Activated CD8-positive, alpha-beta memory T cell treated with anti-CD3 and anti-CD28 coated beads, Interleukin-2, amount 50 U/mL, for 48 hours (primary cell): ENCODE measurements around the gene ITLN2.
A peak's percentile ranks its signal among the peaks of the same experiment; 100 is the strongest.
"Not testable (repeated sequence)": the region's sequence is repeated elsewhere in the genome, so short reads cannot be mapped to it uniquely, and the experiment has no call there.

Experiments
- DNase-seq: peaks from one replicate; pipeline ENCODE4 v3.0.0-alpha.2; 2020

The ITLN2 gene

GRCh38 chr1:160954158-160955104 is at the start of gene ITLN2:
ITLN2 (minus strand) TSS chr1:160954809; CDS start chr1:160954741, 68 bp downstream.
- peak; percentile 64 for DNase-seq

GRCh38 chr1:161001525-161001924 is 46.9 kb upstream of the ITLN2 start:
- no peak for DNase-seq

GRCh38 chr1:161000736-161001480 is 46.3 kb upstream of the ITLN2 start:
- no peak for DNase-seq

- no peak for DNase-seq
Observed at GRCh38 chr1:160999376-160999775, 44.8 kb upstream of the ITLN2 start.

DNA sequence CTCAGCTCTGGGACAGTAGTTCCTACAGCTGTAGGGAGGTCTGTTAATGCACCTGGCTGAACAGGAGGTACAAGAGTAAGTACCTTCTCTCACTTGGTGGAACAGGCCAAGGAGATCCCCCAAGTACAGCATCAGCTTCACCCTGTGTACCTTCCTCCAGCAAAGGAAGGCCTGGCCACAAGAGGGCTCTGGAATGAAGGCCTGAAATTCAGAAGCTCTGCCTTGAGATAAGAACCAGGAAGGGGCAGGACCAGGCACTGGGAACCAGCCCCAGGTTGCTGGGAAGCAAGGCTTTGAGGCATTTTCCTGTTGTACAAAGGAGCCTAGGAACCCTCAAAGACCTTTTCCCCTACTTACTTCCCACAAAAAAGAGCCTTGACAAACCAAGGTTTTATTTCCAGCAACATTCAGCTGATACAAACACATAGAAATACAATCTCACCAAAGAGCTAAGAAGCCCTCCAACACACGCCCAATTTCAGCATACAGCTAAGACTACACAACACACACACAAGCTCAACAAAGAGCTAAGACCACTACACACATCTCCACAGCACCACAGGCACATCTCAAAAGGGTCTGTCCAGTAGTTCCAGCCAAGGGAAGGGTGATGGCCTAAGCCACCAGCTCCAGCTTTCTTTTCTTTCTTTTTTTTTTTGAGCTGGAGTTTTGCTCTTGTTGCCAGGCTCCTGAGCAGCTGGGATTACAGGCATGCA is 42.9 kb upstream of the ITLN2 start:
- DNase-seq, result peak; percentile 66

DNA sequence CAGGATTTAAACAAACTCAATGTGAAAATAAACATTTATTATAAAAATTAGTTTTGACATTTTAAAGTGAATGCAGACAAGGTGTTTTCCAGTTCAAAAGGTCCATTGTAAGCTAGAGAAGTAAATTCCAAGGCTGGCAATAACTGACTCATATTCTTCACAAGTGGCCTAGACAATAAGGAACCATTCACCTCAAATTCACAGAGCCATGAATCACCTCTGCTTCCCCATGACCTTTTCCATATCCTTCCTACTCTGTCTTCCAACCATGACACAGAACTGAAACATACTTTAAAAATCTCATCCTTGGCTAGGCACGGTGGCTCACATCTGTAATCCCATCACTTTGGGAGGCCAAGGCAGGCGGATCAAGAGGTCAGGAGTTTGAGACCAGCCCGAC is 41.6 kb upstream of the ITLN2 start:
- DNase-seq, result no peak

- DNase-seq, result no peak
Observed at GRCh38 chr1:160993544-160994193, 39.1 kb upstream of the ITLN2 start.

- DNase-seq, result not testable (repeated sequence)
Observed at GRCh38 chr1:160992036-160992435, 37.4 kb upstream of the ITLN2 start.

- DNase-seq, result no peak
Observed at GRCh38 chr1:160987359-160988050, 32.9 kb upstream of the ITLN2 start.

GRCh38 chr1:160985723-160986122 is 31.1 kb upstream of the ITLN2 start:
- DNase-seq, result no peak

DNA sequence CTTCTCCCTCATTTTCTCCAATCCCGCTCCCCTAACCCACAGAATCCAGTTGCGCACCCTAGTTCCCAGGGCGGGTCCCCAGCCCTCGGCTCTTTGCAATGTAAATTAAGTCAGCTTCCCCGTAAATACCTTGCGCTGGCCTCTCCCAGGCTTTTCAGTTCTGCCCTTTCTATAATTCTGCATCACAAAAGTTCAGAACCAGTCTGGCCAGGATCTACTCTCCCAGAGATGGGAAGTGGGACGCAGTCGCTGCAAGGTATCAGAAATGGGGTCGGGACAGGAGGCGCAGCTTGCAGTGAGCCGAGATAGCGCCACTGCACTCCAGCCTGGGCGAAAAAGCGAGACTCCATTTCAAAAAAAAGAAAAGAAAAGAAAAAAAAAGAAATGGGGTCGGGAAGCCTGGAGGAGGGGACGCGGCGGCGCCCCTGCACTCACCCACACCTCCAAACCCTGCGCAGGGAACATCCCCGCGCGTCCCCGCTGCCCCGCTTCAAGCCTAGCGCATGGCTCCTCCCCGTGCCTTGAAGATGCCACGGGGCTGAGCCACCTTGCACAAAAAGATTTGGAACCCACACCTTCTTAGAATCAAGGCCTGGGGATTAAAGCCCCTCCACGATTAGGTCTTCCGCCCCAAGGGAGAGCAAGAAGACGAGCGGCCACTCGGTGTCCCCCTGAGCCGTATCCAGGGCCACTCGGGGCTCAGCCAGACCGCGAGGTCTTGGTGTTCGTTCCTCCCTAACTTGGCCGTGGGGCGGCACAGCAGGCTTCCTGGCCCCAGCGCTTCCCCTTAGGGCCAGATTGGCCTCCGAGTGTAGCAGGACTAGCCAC is 27.2 kb upstream of the ITLN2 start:
- DNase-seq, result no peak

GRCh38 chr1:160979286-160979685 is 24.7 kb upstream of the ITLN2 start:
- no peak for DNase-seq

GRCh38 chr1:160978510-160978927 is 23.9 kb upstream of the ITLN2 start:
- DNase-seq, result no peak

GRCh38 chr1:160975026-160975425 is 20.4 kb upstream of the ITLN2 start:
- no peak for DNase-seq

- no peak for DNase-seq
Observed at GRCh38 chr1:160973491-160973890, 18.9 kb upstream of the ITLN2 start.

- no peak for DNase-seq
Observed at GRCh38 chr1:160972939-160973338, 18.3 kb upstream of the ITLN2 start.

DNA sequence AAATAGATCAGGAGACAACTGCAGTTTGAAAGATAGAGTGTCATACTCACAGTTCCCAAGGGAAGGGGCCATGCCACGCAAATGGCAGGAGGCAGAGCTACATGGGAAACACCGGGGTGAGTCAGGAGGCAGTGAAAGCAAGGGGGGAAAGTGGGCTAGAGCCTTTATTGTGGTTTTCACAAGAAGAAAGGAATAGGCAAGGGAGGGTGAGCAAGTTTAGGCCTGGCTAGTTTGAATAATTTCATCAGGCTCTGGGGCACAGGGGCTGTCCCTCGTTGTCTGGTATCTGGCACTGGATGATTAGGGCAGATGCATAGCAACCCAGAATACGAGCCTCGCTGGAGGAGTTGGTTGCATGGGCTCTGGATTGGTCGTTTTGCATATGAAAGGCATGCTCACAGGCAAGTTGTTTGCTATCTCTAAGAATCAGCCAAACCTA is 17.0 kb upstream of the ITLN2 start:
- no peak for DNase-seq

GRCh38 chr1:160963521-160963920 is 8.9 kb upstream of the ITLN2 start:
- no peak for DNase-seq

- DNase-seq, result no peak
Observed at GRCh38 chr1:160961419-160961818, 6.8 kb upstream of the ITLN2 start.

GRCh38 chr1:160956966-160957365 is 2.4 kb upstream of the ITLN2 start:
- no peak for DNase-seq

DNA sequence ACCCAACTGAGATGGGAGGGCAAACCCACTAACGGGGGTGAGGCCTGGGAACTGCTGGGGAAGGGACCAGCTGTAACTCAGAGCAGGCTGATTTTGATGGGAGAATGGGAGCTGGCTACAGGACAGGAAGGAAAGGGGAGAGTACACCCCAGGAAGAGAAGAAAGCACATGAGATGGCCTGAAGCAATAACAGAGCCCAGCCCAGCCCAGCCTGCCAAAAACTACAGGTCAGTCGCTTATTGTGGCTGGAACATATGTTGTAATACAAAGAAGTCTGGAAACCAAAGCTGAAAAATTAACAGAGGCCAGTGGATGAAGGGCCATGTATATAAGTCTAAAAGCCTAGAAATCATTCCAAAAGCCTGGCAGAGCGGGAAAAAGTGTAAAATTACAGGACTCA is 1.6 kb downstream of the ITLN2 start:
- DNase-seq, result no peak
